T-helper 1 cell treated with Interleukin-12 subunit alpha and Interleukin-12 subunit beta and Interleukin-4 antibody, amounts not matched to agents 30 ng/mL and 1 ng/mL, for 36 hours (primary cell): ENCODE data around the gene OR51B2. TPM values are rescaled to one million over a fixed set of nuclear protein-coding genes. Genes with fewer than 3 reads are reported as not detected.
"Not testable (repeated sequence)": the region's sequence is repeated elsewhere in the genome, so short reads cannot be mapped to it uniquely, and the experiment has no call there.

ENCODE experiments used
- intact Hi-C: fragments of 100-400 bp; cut with micrococcal nuclease; formaldehyde crosslinking; loops from one replicate; pipeline ENCODE4 v1.15.1; 2024
- total RNA-seq: library from RNA; stranded (reverse); gene quantifications from 2 replicates; pipeline ENCODE4 v1.2.3, GENCODE V29; 2022

OR51B2 gene, protein sequence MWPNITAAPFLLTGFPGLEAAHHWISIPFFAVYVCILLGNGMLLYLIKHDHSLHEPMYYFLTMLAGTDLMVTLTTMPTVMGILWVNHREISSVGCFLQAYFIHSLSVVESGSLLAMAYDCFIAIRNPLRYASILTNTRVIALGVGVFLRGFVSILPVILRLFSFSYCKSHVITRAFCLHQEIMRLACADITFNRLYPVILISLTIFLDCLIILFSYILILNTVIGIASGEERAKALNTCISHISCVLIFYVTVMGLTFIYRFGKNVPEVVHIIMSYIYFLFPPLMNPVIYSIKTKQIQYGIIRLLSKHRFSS
- not detected in 2 replicates for total RNA-seq

GRCh38 chr11:5324197-5324596 is at the start of gene OR51B2:
TSS of gene OR51B2 (minus strand) at chr11:5324297. CDS start at chr11:5324297, 0 bp downstream.
- intact Hi-C loops: no loop called here

DNA sequence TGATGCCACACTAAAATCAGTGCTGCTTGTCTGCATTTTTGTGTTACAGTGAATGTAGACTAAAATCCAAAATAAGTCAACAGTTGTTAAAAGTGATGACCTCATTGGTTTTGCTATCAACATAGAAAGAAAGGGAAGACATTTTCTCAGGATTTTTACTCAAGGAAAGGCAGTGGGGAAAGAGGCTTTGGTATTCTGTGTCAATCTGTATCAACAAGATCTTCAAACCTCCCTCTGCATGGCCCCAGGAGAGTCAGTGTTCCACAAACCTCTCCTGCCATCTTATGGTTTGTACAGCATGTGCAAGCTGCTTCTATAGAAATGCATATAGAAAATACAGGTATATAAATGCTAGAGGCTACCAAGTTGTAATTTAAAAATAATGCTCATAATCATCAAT is 45.7 kb upstream of the OR51B2 start:
- intact Hi-C loops: no loop called here

- intact Hi-C loops: no loop called here
Measured at GRCh38 chr11:5368502-5369043, 44.5 kb upstream of the OR51B2 start.

GRCh38 chr11:5367448-5368074 is 43.5 kb upstream of the OR51B2 start:
- intact Hi-C loops: no loop called here

DNA sequence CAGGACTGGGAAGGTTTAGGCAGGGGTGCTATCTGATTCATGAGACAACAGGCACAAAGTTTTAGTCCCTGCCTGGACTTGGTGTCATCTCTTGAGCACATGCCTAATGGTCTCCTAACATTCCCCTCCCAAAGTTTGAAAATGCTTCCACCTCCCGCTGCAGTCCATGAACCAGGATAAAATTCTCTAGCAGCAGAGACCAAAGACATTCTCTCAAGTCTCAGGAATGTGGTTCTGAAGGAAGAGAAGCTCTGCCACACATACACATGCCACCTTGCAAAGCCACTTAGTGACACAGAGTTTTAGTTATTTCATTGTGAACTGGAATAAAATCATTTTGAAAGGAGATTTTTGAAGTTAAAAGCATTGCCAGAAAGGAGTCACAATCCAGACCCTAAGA is 42.8 kb upstream of the OR51B2 start:
- intact Hi-C loops: no loop called here

GRCh38 chr11:5366365-5366764 is 42.3 kb upstream of the OR51B2 start:
- intact Hi-C loops: not testable (repeated sequence)

DNA sequence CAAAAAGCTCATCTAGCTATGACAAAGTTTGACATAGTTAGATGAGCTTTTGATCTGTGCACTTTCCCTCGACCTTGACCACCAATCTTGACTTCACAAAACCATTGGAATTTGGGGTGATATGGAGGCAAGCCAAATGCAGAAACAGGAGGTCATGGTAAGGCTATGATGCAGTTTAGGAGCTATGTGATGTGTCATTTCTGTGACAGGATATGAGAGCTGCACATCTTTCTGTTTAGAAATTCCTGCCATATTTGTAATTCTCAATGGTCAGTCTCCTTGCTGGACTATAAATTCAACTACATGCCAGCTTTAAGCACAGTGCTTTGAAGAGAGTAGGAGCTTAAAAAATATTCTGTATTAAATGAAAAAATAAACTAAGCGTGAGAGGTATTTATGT is 40.1 kb upstream of the OR51B2 start:
- intact Hi-C loops: no loop called here

- intact Hi-C loops: no loop called here
Measured at GRCh38 chr11:5363679-5364078, 39.6 kb upstream of the OR51B2 start.

GRCh38 chr11:5362017-5362625 is 38.0 kb upstream of the OR51B2 start:
- intact Hi-C loops: no loop called here

GRCh38 chr11:5356031-5356430 is 31.9 kb upstream of the OR51B2 start:
- intact Hi-C loops: not testable (repeated sequence)

- intact Hi-C loops: no loop called here
Measured at GRCh38 chr11:5351208-5351607, 27.1 kb upstream of the OR51B2 start, which contains the start of gene OR51B6. TSS of gene OR51B6 (plus strand) at chr11:5351508. CDS start at chr11:5351508, 0 bp downstream.

GRCh38 chr11:5349550-5349949 is 25.5 kb upstream of the OR51B2 start:
- intact Hi-C loops: no loop called here

DNA sequence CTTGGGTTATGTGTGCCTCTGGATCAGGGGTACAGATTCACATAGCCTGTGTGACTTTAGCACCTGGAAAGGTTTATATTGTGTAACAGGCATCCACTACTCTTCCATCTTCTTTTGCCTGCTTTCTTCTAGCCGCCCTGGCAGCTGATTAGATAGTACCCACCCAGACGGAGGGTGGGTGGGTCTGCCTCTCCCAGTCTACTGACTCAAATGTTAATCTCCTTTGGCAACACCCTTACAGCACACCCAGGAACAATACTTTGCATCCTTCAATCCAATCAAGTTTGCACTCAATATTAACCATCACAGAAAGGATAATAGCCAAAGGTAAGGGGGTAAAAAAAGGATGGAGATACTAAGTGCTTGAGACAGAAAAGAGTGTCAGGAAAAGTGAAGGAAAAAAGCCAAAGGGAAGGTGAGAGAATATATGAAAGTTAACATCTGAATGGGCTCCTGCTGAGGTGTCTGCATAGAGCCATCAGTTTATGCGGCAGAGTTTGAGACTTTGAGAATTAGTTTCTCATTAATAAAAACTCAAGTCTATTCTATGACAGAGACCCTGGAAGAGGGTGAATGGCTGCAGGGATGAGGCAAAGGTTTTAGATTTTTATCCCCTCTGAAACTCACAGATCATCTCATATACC is 24.6 kb upstream of the OR51B2 start:
- intact Hi-C loops: no loop called here

- intact Hi-C loops: no loop called here
Measured at GRCh38 chr11:5345831-5346230, 21.7 kb upstream of the OR51B2 start.

- intact Hi-C loops: no loop called here
Measured at GRCh38 chr11:5343474-5344335, 19.6 kb upstream of the OR51B2 start, which contains the start of gene OR51B5. TSS of gene OR51B5 (minus strand) at chr11:5343524. CDS start at chr11:5343524, 0 bp downstream.

- intact Hi-C loops: no loop called here
Measured at GRCh38 chr11:5339771-5340322, 15.8 kb upstream of the OR51B2 start.

GRCh38 chr11:5337253-5337652 is 13.2 kb upstream of the OR51B2 start:
- intact Hi-C loops: not testable (repeated sequence)

GRCh38 chr11:5336331-5336730 is 12.2 kb upstream of the OR51B2 start:
- intact Hi-C loops: no loop called here

- intact Hi-C loops: no loop called here
Measured at GRCh38 chr11:5335170-5335569, 11.1 kb upstream of the OR51B2 start.

- intact Hi-C loops: no loop called here
Measured at GRCh38 chr11:5317292-5317691, 6.8 kb downstream of the OR51B2 start.
